ENCODE data around the gene CC2D2A. TPM values are rescaled to one million over a fixed set of nuclear protein-coding genes. Genes with fewer than 3 reads are reported as not detected.
"Not testable (repeated sequence)": the region's sequence is repeated elsewhere in the genome, so short reads cannot be mapped to it uniquely, and the experiment has no call there.

Gene CC2D2A
- total and polyA plus RNA-seq, 10 of the 15 experiments (the other 5 are each of a cell fraction or from before 2014, with no cell fraction given): 0.04 to 1.1 (median 0.26) TPM

DNA sequence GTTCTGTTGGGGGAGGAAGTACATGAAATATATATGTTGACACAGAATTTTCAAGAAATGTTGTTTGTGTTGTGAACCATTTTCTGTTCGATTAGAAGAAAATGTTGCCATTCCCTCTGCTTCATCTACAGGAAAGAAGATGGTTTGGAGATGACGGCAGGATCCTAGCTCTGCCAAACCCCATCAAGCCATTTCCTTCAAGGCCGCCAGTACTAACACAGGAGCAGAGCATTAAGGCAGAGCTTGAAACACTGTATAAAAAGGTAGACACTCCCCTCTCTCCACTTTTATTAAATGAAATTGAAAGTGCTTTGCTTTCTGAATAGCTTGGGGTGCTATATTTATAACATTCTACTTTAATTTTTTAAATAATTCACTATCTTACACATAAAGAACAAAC lies 46.8 kb downstream of the CC2D2A start:
- no peak overlapping the region for H3K9ac ChIP-seq (ENCODE audit: control insufficient read depth, insufficient read depth, low read length)
- H3K4me1 ChIP-seq (ENCODE audit: control insufficient read depth, insufficient read depth, low read length): no peaks in the 10 kb centered on the region
- CTCF ChIA-PET: no interaction called here
- no peak overlapping the region for H3K27ac ChIP-seq (ENCODE audit: control insufficient read depth, insufficient read depth)
- ATAC-seq: no peak
- FAIRE-seq: no peak
- DNase-seq (ENCODE audit: low read depth, low spot score): no peak
- no peak overlapping the region for H2AFZ ChIP-seq (ENCODE audit: control insufficient read depth, low read depth, low read length)
- H3K4me2 ChIP-seq (ENCODE audit: control insufficient read depth, insufficient read depth): no peak overlapping the region
- in situ Hi-C loops (cut with MboI) (no loop called here), intact Hi-C loops (cut with micrococcal nuclease; ENCODE audit: unreplicated experiment) (no loop called here)
- WGBS (ENCODE audit: insufficient coverage, insufficient replicate concordance, low lambda C conversion rate, missing lambda C conversion rate): 74% methylated on average over 3 of the region's 3 CpGs
- no TSS peak for BruUV-seq (replicated peaks)
- H3K4me3 ChIP-seq: no peak overlapping the region
- no peaks in the 10 kb centered on the region for H3K79me2 ChIP-seq (ENCODE audit: control insufficient read depth, insufficient read depth, low read length)
- SMC1A ChIA-PET (ENCODE audit: uncharacterized antibody, unreplicated experiment): no interaction called here
- H3K9me3 ChIP-seq (replicated peaks; ENCODE audit: control insufficient read depth, insufficient read depth, low read length): no peaks in the 10 kb centered on the region
- no peaks in the 10 kb centered on the region for H3K36me3 ChIP-seq (ENCODE audit: control insufficient read depth in 2 of 2, insufficient read depth in 2 of 2, low read length in 1 of 2)
- RAD21 ChIA-PET (ENCODE audit: unreplicated experiment): no interaction called here
- H4K20me1 ChIP-seq (ENCODE audit: control insufficient read depth, insufficient read depth): no peaks in the 10 kb centered on the region
- POLR2A ChIA-PET: no interaction called here
- TF ChIP-seq SMAD5 (IDR thresholded peaks at IDR 0.05; ENCODE audit: low read depth) (no peak), PAX5 (IDR thresholded peaks at IDR 0.05; ENCODE audit: borderline replicate concordance, low read depth, low read length) (no peak), MEF2B (IDR thresholded peaks at IDR 0.05; ENCODE audit: partially characterized antibody, poor library complexity, severe bottlenecking) (no peak), NFXL1 (IDR thresholded peaks at IDR 0.05; ENCODE audit: borderline replicate concordance) (no peak), MYC (IDR thresholded peaks at IDR 0.05; ENCODE audit: insufficient read depth, insufficient read length, insufficient replicate concordance, low read length, severe bottlenecking) (no peak), CBFB (IDR thresholded peaks at IDR 0.05; ENCODE audit: low read depth) (no peak), MTA2 (IDR thresholded peaks at IDR 0.05; ENCODE audit: low read depth) (no peak), NFIC (IDR thresholded peaks at IDR 0.05; ENCODE audit: low read depth, low read length) (no peak), MXI1 (IDR thresholded peaks at IDR 0.05; ENCODE audit: low read depth, low read length) (no peak), SMARCA5 (IDR thresholded peaks at IDR 0.05) (no peak), STAT1 (conservative IDR thresholded peaks at IDR 0.05) (no peak), BHLHE40 (IDR thresholded peaks at IDR 0.05; ENCODE audit: borderline replicate concordance in 1 of 2, low read depth in 2 of 2, low read length in 1 of 2) (no peak)
- TF ChIP-seq, protein P1, sequence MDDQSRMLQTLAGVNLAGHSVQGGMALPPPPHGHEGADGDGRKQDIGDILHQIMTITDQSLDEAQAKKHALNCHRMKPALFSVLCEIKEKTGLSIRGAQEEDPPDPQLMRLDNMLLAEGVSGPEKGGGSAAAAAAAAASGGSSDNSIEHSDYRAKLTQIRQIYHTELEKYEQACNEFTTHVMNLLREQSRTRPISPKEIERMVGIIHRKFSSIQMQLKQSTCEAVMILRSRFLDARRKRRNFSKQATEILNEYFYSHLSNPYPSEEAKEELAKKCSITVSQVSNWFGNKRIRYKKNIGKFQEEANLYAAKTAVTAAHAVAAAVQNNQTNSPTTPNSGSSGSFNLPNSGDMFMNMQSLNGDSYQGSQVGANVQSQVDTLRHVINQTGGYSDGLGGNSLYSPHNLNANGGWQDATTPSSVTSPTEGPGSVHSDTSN (IDR thresholded peaks at IDR 0.05; ENCODE audit: insufficient replicate concordance, low read depth, low read length): no peak
- TF ChIP-seq, protein P2, sequence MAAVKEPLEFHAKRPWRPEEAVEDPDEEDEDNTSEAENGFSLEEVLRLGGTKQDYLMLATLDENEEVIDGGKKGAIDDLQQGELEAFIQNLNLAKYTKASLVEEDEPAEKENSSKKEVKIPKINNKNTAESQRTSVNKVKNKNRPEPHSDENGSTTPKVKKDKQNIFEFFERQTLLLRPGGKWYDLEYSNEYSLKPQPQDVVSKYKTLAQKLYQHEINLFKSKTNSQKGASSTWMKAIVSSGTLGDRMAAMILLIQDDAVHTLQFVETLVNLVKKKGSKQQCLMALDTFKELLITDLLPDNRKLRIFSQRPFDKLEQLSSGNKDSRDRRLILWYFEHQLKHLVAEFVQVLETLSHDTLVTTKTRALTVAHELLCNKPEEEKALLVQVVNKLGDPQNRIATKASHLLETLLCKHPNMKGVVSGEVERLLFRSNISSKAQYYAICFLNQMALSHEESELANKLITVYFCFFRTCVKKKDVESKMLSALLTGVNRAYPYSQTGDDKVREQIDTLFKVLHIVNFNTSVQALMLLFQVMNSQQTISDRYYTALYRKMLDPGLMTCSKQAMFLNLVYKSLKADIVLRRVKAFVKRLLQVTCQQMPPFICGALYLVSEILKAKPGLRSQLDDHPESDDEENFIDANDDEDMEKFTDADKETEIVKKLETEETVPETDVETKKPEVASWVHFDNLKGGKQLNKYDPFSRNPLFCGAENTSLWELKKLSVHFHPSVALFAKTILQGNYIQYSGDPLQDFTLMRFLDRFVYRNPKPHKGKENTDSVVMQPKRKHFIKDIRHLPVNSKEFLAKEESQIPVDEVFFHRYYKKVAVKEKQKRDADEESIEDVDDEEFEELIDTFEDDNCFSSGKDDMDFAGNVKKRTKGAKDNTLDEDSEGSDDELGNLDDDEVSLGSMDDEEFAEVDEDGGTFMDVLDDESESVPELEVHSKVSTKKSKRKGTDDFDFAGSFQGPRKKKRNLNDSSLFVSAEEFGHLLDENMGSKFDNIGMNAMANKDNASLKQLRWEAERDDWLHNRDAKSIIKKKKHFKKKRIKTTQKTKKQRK (IDR thresholded peaks at IDR 0.05; ENCODE audit: low read depth, low read length): no peak
- H3K27me3 ChIP-seq (replicated peaks in 1 of 2; ENCODE audit: control insufficient read depth in 2 of 2, insufficient read depth in 2 of 2, low read length in 1 of 2): no peaks in the 10 kb centered on the region

DNA sequence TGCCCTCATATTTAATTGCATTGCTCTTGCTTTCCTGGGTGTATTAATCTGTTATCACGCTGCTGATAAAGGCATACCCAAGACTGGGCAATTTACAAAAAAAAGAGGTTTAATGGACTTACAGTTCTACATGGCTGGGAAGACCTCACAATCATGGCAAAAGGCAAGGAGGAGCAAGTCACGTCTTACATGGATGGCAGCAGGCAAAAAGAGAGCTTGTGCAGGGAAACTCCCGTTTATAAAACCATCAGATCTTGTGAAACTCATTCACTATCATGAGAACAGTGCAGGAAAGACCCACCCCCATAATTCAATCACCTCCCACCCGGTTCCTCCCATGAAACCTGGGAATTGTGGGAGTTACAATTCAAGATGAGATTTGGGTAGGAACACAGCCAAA lies 48.0 kb downstream of the CC2D2A start:
- 8% methylated on average over 4 of the region's 4 CpGs for whole genome bisulfite sequencing (ENCODE audit: insufficient coverage, insufficient replicate concordance, low lambda C conversion rate, missing lambda C conversion rate)
- H3K4me1 ChIP-seq (ENCODE audit: control insufficient read depth, insufficient read depth, low read length); H2AFZ ChIP-seq (ENCODE audit: control insufficient read depth, low read depth, low read length); DNase-seq (ENCODE audit: low read depth, low spot score); FAIRE-seq; H3K27me3 ChIP-seq (replicated peaks in 1 of 2; ENCODE audit: control insufficient read depth in 2 of 2, insufficient read depth in 2 of 2, low read length in 1 of 2); H4K20me1 ChIP-seq (ENCODE audit: control insufficient read depth, insufficient read depth); RAD21 ChIA-PET (ENCODE audit: unreplicated experiment); ATAC-seq; CTCF ChIA-PET; H3K27ac ChIP-seq (ENCODE audit: control insufficient read depth, insufficient read depth); H3K4me3 ChIP-seq; H3K36me3 ChIP-seq (ENCODE audit: control insufficient read depth in 2 of 2, insufficient read depth in 2 of 2, low read length in 1 of 2); H3K4me2 ChIP-seq (ENCODE audit: control insufficient read depth, insufficient read depth); POLR2A ChIA-PET; BruUV-seq (replicated peaks); H3K9ac ChIP-seq (ENCODE audit: control insufficient read depth, insufficient read depth, low read length); in situ Hi-C loops (cut with MboI); SMC1A ChIA-PET (ENCODE audit: uncharacterized antibody, unreplicated experiment); intact Hi-C loops (cut with micrococcal nuclease; ENCODE audit: unreplicated experiment); H3K79me2 ChIP-seq (ENCODE audit: control insufficient read depth, insufficient read depth, low read length); H3K9me3 ChIP-seq (replicated peaks; ENCODE audit: control insufficient read depth, insufficient read depth, low read length): not testable (repeated sequence)

All from GM12878 (cell line).